Retina (tissue), 1 donor: ENCODE measurements around the gene NXNL2.

ENCODE experiments used
- DNase-seq: peaks from one replicate; pipeline ENCODE4 v3.0.0-alpha.2; 2016

NXNL2 gene

DNA sequence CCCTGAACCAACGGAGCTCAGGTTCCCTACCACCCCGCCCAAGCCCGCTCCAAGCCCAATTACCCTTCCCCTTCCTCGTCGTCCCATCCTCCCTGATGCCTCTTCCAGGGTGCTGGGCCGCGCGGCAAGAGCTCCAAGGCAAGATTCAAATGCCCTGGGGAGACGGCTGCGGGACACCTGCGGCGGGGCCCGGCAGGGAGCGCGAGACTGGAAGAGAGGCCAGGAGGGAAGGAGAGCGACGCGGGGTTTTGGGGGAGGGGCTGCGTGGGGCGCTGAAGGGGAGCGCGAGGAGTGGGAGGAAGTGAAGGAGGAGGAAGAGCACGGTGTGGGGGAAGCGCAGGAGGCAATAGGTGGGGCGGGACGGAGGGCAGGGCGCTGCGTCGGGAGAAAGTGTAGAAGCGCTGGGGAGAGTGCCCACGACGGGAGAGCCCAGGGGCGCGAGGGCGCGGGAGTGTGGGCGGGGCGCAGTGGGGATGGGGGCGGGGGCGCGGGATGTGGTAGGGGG, 975 bp upstream of the NXNL2 start:
- peak; percentile 44 for DNase-seq

DNA sequence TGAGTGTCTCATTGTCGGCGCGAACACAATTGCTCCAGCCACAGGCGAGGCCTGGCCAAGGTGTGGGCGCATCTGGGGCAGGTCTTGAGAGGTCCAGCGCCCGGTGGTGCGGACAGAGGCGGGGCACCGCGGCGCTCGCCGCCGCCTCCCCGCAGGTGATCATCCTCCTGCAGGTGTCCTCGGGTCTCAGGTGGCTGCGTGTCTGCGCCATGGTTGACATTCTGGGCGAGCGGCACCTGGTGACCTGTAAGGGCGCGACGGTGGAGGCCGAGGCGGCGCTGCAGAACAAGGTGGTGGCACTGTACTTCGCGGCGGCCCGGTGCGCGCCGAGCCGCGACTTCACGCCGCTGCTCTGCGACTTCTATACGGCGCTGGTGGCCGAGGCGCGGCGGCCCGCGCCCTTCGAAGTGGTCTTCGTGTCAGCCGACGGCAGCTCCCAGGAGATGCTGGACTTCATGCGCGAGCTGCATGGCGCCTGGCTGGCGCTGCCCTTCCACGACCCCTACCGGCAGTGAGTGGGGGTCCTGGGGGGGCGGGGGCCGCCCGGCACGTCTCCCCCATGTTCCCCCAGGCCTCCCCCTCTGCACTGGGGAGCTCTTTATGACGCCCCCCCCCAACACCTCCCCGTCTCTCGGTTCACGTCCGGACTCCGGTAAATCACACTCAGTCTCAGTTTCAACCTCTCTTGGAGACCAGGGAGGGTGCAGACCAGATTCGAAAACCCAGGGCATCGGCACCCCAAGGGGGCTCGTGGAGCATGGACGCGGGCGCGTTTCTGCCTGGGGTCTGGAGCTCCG, 446 bp downstream of the NXNL2 start:
- DNase-seq = peak; percentile 67

DNA sequence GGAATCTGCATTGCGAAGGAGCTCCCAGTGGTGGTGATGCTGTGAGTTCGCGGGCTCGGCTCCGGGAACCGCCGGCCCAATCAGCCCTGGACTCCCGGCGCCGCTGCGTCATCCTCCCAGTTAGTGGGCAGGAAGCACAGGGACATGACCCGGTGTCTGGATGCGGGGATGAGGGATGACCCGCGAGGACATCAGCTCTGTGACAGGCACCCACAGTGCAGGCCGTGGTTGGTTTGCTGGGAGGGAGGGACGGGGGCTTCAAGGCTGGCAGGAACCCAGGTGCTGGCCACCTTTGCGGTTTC, 996 bp downstream of the NXNL2 start:
- DNase-seq = peak; percentile 31

DNA sequence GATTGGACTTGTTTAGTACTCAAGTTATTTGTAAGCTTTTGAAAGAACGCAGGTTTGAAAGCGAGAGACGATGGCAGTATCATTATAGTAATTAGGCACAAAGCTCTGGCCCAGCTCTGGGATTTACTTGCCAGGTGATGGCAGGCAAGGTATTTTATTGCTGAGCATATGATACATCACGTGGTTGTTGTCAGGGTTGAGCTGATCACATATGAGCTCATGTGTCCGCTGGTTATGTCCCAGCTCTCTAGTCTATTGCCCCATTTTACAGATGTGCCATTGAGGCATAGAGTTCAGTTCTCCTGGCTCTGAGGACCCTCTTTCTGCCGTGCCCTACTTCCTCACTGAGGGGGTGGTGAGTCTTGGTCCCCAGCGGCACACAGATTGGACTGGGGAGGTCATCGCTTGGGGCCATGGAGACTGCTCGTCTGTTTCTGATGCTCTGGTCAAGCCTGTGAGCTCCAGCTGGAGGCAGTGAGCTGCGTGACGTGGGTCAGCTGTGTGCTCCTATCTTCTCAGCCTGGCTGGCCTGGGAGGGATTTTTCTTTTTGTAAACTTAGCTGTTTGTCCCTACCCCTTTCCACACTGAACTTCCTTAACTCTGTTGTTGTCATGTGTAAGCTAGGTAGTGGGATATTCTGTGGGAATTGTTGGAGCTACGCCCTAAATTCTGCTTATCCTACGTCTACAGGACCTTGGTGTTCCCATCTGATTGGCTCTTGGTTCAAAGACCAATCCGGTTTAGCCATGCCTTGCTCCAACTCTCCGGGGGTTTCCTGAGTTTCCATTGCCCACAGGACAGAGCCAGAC, 2.2 kb downstream of the NXNL2 start:
- DNase-seq = peak; percentile 23

DNA sequence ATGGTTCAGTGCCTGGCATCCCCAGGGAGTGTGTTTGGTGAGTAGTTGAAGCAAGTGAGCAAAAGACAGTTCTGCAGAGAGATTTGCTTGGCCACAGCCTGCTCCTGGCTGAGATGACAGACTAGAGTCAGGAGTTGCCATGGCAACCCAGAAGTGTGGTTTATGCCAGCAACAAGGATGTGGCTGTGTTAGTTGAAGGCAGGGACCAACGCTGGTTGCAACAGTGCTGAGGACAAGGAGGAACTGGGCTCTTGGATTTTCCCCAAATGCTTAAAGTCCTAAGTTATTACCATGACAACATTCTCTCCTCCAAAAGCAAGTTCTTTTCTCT, 2.7 kb downstream of the NXNL2 start:
- DNase-seq = peak; percentile 51

DNA sequence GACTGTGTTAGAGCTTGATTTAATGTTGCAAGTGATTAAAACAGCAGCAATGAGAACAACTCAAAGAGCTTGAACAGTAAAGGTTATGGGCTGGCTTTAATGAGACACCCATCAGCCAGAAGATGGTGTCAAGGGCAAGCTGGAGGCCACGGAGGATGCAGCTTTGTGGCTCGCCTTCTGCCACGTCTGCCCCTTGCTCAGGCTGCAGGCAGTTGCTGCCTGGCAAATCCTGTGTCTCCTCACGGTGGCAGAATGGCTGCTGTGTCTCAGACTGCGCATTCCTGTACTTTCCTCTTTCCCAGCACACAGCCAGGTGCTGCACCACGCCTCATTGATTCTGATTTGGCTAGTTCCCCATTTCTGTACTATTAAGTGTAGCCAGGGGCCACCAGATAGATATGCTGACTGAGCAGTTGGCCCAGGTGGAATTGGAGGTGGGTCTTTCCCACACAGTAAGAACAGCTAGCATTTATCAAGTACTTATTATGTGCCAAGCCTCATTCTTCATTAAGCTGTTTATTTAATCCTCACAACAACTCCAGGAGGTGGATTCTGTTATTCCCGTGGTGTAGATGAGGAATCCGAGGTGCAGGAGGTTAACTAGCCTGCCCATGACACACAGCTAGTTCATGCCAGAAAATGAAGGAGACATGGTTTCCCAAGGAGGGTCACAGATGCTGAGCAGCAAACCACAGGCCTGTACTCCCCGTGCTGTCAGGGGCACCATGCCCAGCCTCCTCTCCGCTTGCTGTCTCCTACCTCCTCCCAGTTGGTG, 3.5 kb downstream of the NXNL2 start:
- DNase-seq = no peak

DNA sequence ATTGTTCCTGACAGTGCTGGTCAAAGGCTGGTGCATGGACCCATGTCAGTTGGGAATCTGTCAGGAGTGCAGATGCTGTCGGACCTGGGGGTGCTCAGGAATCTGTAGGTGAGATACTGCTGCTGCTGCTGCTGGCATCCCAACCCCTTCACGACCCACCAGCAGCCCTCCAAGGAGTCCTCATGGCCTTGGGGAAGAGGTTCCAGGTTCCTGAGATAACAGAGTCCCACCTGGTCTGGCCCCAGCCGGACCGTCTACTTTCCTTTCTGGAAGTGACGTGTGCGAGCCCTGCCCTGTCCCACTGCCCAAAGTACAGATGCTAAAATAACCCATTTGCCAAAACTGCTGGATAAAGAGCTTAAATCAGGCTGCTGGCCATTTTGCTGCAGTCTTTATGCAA, 4.3 kb downstream of the NXNL2 start:
- DNase-seq = no peak

DNA sequence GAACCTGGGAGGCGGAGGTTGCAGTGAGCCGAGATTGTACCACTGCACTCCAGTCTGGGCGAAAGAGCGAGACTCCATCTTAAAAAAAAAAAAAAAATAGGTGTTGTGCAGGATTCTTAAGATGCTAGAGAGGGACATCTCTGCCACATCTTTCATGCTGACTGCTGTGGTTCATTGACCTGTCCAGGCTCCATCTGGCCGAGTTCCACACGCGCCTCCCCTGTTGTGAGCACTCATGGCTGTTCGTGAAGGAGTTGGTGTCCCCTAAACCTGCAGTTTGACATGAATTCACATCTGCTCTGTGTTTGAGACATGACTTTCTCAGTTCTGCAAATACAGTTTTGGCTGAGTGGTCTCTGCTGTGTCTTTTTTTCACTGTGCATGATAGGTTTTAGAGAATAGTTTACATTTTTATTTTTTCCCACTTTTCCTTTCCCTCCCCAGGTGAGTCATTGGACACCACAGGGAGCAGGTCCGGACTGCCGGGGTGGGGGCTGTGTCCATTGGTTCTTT, 5.3 kb downstream of the NXNL2 start:
- no peak for DNase-seq

DNA sequence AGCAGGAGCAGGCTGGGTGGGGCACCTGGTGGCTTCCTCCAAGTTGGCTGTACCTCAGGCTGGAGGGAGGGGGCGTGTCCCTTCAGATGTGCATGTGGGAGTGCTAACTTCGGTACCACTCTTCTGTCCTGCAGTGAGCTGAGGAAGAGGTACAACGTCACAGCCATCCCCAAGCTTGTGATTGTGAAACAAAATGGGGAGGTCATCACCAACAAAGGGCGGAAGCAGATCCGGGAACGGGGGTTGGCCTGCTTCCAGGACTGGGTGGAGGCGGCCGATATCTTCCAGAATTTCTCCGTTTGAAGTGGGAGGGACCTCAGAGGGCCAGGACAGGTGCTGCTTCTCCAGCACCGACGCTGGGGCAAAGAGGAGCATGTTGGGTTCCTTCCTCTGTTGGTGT, 9.3 kb downstream of the NXNL2 start:
- DNase-seq = no peak

DNA sequence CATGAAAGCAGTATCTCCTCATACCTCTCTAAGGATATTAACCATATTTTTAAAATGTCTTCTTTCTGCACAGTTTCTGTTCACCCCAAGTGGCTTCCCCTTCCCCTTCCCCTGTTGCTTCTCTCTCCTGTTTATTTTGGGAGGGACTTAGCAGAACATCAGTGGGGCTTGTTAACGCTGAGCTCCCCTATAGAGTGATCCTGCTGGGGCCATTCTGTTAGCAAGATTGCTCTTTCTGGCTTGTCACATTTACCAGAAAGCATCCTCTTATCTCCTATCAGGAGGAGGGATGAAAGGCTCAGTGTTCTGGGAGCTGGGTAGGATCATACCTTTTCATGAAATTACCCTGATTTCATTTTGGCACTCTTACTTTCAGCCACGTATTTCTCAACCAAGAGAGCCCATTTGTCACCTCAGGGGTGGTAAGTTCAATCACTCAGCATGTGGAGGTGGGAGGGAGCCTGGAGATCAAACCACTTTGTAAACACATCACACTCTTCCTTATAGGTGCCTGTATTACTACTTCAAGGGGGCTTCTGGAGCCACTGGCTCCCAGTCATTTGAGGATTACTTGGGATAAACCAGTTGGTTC, 16.7 kb downstream of the NXNL2 start:
- DNase-seq = no peak

DNA sequence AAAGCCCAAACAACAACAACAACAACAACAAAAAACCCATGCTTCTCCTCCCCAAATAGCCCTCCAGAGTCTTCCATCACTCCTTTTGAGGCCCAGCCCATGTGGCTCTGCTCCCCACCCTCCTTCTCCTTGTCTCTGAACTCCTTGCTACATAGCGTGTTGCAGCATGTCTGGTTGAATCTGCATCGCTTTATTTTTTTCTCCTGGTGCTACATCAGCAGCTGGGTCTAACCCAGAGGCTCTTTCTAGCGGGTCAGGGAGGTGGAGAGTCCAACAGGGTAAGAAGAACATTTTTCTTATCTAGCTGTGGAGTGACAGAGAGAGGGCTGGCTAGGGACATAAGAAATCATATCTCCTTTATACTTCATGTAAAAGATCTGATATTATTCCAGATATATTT, 18.4 kb downstream of the NXNL2 start:
- DNase-seq = no peak

DNA sequence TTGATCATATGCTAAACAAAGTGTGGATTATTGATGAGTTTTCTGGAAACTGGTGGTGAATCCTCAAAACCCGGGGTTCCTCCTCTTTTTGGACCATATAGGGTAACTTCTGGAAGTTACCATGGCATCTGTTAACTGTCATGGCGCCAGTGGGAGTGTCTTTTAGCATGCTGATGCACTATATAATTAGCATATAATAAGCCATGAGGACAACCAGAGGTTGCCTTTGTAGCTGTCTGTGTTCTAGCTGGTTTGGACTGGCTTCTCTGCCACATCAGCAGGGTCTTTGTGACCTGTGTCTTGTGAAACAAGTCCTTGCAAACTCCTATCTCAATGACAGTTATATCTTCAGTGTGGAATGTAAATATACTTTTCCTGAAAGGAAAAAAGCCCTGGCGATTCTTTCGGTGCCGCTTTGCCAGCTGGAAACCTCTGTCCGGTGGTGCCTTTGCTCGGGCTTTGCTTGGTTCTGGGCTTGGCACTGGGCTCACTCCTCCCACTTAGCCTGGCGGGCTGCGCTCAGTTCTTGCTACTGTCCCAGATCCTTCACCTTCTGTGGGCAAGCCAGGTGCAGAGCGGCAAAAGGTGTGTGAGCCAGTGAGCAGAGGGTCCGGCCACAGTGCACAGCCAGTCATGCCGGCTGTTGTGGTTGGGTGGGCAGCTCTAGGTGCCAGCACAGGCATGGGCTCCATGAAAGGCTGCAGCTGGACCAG, 20.4 kb downstream of the NXNL2 start:
- no peak for DNase-seq

DNA sequence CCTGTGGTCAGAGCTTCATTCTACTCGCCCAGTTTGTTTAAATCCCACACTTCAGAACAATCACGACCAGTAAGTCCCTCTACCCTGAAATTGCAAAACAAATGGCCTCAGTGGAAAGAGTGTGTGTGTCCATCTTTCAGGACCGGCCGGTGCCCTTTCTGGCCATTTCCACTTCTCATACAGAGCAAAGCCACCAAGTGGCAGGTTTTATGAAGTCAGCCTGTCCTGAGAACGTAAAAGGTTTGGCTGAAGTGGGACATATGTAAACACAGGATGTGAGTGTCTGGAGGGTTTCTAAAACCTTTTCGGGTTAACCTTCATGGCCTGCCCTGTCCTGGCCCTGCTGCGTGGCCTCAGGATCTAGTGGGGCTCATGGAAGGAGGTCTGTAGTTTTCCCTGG, 24.7 kb downstream of the NXNL2 start:
- DNase-seq = no peak

DNA sequence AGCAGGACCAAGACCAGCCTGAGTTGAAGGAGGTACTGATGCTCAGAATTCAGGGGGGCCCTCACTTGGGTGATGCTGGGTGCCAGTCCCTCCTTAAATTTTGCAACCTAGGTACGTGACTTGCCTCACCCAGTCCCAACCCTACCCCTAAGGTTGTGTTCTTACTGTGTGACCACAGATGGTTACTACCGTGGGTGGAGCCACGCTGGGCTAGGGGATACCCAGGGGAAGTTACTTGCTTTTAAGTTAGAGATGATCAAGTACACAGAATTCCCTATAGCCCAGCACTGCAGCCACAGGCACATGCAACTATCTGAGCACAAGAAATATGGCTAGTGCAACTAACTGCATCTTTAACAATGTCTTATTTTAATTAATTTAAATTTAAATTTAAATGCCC, 32.9 kb downstream of the NXNL2 start:
- DNase-seq = no peak

DNA sequence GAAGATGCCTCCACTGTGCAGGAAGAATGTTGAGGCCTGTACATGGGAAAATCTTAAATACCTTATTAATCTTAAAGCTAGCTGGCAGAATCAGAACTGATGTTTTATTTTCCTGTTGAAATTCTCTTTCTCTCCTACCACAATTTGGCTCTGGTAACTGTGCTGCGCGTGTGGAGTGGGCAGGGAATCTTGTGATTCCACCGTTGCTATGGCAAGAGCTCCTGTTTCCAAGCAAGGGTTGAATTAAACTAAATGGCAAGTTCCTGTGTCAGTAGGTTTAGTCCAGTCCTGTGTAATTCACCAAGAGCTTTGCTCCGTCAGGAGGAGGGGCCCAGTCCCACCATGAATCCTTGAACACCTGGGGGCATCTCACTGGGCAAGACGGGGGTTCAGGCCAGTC, 36.4 kb downstream of the NXNL2 start:
- DNase-seq = no peak

DNA sequence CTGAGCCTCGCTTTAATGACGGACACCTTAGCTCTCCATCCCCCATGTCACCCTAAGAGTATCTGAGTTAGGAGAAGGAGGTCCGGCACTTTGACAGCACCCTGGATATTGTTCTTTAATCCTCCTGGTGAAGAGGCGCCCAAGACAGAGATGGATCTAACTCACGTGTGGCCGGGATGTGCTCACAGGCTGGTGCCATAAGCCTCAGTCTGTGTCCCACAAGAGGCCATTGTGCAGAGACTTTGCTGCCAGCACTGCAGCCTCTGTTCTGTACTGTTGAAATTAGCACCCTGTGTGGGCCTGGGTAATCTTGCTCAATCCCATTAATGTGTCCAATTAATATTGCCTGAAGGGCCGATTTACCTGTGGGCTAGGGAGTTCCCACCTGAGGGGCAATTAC, 37.7 kb downstream of the NXNL2 start:
- no peak for DNase-seq

DNA sequence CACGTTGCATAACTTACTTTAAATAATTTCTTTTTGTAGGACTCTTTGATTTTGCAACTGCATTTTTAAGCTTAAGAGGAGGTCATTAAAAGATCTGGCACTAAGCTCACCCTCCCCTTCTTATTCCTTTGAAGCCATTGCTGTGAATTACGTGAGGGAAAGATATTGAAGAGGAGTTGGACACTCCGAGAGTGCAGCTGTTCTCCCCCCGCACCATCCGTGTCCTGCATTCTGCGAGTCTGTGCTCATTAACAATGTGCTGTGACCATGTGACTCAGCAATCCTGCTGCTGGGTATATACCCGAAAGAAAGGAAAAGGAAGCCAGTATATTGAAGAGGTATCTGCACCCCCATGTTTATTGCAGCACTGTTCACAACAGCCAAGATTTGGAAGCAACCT, 40.0 kb downstream of the NXNL2 start:
- peak; percentile 32 for DNase-seq

DNA sequence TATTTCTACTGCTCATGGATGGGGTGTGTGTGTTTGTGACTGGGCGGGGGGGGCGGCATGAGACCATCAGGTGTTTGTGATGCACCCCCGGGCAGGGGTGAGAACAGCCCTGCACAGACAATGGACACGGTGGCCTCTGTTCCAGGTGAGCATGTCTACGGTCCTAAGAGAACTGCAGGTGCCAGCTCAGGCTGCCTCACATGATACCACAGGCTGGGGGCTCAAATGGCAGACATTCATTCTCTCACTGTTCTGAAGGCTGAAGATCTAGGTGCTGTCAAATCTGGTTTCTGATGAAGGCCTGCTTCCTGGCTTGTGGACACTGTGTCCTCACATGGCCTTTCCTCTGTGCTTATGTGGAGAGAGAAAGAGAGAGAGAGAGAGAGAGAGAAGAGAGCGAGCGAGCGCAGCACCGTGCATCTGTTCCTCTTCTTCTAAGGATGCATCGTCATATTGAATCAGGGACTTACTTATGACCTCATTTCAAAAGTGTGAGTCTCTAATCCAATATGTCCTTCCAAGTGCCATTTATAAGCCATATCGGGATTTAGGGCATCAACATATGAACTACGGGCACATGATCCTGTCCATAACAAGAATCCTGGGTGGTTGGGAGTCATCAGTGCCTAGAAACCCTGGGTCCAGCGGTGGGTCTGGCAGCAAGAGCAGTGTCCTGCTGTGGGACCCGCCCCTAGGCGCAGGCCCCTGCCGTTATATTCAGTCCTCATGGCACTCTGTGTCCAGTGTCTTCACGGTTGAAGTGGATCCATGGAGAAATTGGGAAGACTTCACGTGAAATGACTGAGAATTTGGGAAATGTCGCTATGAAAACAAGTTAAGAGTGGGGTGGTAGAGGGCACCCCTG, 42.5 kb downstream of the NXNL2 start:
- no peak for DNase-seq

DNA sequence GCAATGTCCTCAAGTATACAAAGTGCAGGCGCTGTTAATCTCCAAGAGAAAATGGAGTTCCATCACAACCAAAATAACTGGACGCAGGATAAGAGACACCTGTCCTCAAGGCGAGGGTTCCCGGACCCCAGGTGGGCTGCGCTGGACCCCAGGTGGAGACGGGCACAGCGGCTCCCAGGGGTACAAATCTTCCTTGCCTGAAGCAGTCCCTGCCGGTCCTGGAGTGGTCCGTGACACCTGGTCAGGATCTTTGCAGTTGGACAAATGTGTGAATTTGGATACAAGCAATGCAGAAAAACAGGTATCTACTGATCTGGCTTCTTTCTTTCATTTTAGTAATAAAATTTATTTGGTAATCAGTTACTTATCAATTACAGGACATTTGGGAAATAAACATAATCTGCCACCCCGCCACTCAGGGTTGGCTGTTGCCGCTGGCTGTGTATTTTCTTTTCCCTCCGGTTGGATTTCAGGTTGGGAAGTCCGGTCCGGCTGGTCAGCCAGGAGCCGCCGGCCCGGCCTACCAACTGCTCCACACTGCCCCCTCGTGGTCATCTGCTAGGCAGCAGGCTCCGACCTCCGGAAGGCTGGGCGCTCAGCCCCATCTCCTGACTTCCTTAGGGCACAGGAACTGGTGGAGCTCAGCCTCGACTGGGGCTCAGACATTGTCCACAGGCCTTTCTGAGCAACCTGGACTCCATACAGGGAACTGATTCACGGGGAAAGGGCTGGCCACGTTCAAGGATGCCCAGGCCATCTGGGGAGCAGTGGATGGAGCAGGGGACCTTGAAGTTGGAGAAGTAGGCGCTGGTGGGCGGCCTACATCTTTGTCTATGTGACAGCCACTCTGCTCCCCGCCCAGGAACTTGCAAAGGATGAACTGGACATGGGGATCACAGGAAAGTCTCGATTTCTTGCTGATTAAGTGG, 43.4 kb downstream of the NXNL2 start:
- peak; percentile 89 for DNase-seq

DNA sequence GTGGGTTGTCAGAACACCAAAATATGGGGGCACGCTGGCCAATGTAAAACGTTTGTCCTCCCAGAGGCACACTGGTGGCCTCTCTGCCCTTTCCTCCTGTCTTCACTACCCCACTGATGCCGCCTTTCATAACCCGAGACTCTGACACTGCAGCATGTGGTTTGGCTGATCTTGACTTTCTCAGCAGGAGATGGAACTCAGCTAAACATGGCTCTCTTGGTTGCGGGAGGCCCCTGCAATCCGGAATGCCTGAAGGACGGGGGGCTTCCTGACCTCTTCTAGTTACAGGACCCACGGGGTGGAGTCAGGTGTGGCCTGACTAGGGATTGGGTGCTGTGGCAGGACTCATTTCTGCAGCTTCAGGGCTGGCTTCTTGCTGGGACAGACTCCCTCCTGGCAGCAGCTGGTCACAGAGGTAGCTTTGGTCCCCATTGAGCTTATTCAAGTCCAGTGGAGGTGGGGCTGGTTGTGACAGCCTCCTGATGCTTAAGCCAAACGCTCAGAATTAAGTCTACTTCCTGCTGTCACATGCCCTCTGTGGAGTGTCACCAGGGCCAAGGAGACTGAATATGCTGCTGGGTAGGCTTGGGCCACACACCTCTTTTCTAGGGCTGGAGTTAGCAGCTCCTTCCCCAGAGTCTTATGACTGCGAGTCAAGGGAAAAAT, 44.2 kb downstream of the NXNL2 start:
- no peak for DNase-seq
